Measurements from ENCODE around the gene HOXA6. TPM values are rescaled to one million over a fixed set of nuclear protein-coding genes. Genes with fewer than 3 reads are reported as not detected.

Gene HOXA6
- total RNA-seq, 2 donors from 2014 or later: 20.0 to 21.2 TPM

DNA sequence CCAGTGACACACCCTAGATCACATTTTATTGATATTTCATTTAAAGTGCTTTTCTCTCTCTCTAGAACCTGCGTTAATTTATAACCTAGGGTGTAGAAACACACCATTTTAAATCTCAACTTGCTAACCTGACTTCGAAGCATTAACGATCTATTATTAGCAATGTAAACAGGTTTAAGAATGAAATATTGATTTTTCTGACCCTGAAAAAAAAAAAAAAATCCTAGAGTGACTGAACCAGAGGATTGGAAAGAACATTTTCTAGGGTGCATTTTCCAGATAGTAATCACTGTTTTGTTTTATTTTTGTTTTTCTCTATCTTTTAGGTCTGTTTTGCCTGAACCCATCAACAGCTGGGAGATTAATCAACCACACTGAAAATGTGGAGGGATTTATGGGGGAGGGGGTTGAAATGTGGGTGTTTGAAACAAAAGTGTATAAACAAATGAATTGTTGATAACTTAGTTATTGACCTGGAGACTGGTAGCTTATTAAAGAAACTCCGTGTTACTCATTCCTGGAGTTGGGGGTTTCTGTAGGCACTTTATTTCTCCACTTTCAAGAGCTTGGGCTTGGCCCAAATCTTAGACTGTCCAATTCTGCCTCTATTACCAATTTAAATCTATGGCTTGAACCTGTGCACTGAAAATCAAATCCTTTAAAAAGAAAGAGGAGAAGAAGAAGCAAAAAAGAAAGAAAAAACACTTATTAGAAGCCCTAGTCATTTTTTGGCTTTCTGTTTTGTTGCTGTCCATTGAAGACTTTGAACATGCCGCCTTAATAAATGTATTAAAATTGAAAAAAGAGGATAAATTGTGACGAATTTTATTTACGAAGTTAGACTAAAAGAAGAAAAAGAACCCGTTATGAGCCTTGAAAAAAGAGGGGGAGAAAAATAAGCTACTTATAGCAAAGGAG is 47.9 kb downstream of the HOXA6 start:
- no peak for DNase-seq
- ATAC-seq: no peak
- intact Hi-C loops (cut with DNase I, micrococcal nuclease): loop anchor here in 1 of 2 donors (5.0 kb wide), 1 partner anchor 237 kb away; the partner anchor contains the start of gene SKAP2

DNA sequence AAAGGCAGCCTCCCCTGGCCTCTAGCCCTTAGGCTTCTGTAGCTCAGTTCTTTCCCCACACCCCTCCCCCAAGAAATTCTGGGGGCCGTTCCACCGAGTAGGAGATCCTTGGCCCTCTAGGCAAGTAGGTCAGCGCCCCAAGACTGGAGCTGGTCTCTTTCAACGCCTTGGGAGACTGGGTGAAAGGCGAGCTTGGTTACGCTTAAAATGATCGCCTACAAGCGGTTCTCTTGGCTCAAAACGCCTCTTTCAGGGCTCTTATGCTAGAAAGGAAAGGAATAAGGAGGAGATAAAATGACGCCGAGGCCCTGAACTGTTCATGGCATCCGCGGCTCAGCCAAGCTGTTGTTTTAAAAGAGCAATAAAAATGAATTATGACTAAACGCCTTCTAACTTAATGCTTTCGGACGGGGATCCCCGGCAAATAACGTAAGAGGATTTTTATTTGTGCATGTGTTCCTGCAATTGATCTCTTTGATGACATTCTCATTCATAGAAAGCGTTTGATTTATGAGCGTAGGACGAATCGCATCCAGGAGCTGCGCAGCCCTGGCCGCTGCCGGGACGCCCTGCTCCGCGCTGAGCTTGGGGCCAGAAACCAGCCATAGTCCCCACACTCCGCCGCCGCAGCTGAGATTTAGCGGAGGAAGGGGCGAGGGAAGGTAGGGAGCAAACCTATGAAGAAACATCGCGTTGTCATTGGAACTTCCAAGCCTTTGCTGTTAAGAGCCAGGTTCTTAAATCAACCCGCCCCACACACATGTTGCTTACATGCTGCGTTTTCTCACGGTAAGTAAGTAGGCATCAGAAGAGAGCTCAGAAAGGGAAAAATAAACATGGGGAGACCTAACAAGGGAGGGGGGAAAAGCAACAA is 48.8 kb downstream of the HOXA6 start:
- DNase-seq (peak; percentile 62 to 66), ATAC-seq (peak; percentile 13)
- intact Hi-C loops (cut with DNase I, micrococcal nuclease): loop anchor here in 1 of 2 donors (5.0 kb wide), 1 partner anchor 237 kb away; the partner anchor contains the start of gene SKAP2

GRCh38 chr7:27097686-27098577 is 49.6 kb downstream of the HOXA6 start:
- ATAC-seq: peak; percentile 9

GRCh38 chr7:27096768-27097514 is 50.6 kb downstream of the HOXA6 start:
- peak in 1 of 2 donors; percentile 59 for DNase-seq
- ATAC-seq: peak; percentile 31
- intact Hi-C loops (cut with DNase I, micrococcal nuclease): loop anchor here in 1 of 2 donors (5.0 kb wide), 1 partner anchor 235 kb away; the partner anchor contains the start of gene SKAP2

More at GRCh38 chr7:27097686-27098577, 49.6 kb downstream of the HOXA6 start:
- intact Hi-C loops (cut with DNase I, micrococcal nuclease): loop anchor here in 1 of 2 donors (5.0 kb wide), 1 partner anchor 236 kb away; the partner anchor contains the start of gene SKAP2
- peak in 1 of 2 donors; percentile 50 for DNase-seq

DNA sequence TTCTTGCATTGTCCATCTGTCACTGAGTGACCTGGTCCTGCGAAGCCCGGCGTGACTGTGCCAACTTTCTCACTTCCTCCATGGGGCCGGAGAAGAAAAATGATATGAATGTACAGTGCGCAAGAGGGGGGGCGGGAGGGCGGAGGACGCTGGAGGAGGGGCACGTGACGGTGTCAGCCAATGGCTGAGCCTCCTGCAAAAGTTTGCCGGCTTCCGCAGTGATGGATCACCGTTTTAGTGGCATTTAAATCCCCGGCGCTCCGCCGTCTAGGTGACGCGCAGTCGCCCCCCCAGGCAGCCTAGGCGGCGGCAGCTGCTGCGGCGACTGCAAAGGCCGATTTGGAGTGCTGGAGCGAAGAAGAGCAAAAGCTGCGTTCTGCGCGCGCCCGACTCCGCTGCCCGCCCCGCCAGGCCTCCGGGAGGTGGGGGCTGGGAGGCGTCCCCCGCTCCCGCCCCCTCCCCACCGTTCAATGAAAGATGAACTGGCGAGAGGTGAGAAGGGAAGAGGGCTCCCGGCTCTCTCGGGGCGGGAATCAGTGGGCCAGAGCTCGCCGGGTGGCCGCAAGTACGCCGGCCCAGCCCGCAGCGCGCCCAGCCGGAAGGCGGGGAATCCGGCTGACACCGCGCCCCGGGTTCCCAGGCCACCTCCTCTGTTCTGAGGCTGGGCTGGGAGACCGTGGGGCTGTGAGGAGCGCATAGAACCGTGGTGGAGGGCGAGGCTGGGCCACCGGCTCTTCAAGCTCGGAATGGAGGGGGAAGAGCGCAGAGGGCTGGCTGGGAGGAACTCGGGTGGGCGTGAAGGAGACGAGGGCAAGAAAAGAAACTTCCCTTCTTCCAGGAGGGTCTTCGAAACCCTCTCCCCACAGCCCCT is 51.4 kb downstream of the HOXA6 start, which contains the start of gene HOXA1:
HOXA1 (minus strand) TSS at position 104 of the 871 bp plus-strand sequence; CDS start at position 16, 88 bp downstream.
- intact Hi-C loops (cut with DNase I, micrococcal nuclease): loop anchor here in 1 of 2 donors (5.0 kb wide), 1 partner anchor 234 kb away; the partner anchor contains the start of gene SKAP2
- ATAC-seq: peak; percentile 73

More for the DNA sequence above, 51.4 kb downstream of the HOXA6 start, which contains the start of gene HOXA1:
- DNase-seq: peak; percentile 91

Small RNAs within 50 kb of the gene (microRNA-seq; reads per million reads assigned to microRNA genes)
- 9,824 to 14,408 reads per million in 2 donors for gene MIR196B

Other genes starting within 250 kb of the HOXA6 start
- 1 to 10 TPM; 2.4 to 3.0 TPM for gene HOXA1, start 51.8 kb downstream of the HOXA6 start, total RNA-seq
- 1 to 10 TPM; 2.7 to 3.2 TPM for gene HOXA2, start 45.1 kb downstream of the HOXA6 start, total RNA-seq
- 1 to 10 TPM; 4.5 to 5.1 TPM for gene HOXA4, start 17.0 kb downstream of the HOXA6 start, total RNA-seq
- 10 to 100 TPM; 13.0 to 16.2 TPM for gene HOXA5, start 4.1 kb downstream of the HOXA6 start, total RNA-seq
- 10 to 100 TPM; 16.4 to 23.2 TPM for gene HOXA3, start 4.8 kb upstream of the HOXA6 start, total RNA-seq
- 10 to 100 TPM; 30.2 to 38.9 TPM for gene HOXA7, start 8.9 kb upstream of the HOXA6 start, total RNA-seq
- 10 to 100 TPM; 18.0 to 28.6 TPM for gene HOXA9, start 17.8 kb upstream of the HOXA6 start, total RNA-seq
- 10 to 100 TPM; 23.4 to 30.0 TPM for gene HOXA10, start 26.5 kb upstream of the HOXA6 start, total RNA-seq
- gene HOXA11, start 37.5 kb upstream of the HOXA6 start, total RNA-seq: 1 to 10 TPM; 3.1 to 6.1 TPM
- 10 to 100 TPM; 35.2 to 39.4 TPM for gene HOXA13, start 52.3 kb upstream of the HOXA6 start, total RNA-seq
- under 1 TPM; 0.82 to 0.87 TPM for gene EVX1, start 95.0 kb upstream of the HOXA6 start, total RNA-seq